Measurements from ENCODE around the gene CTTNBP2NL.

- TF ChIP-seq CTCF (IDR thresholded peaks at IDR 0.05) (no peak), POLR2A (IDR thresholded peaks at IDR 0.05) (no peak), EP300 (IDR thresholded peaks at IDR 0.05) (no peak), POLR2AphosphoS5 (IDR thresholded peaks at IDR 0.05) (no peak)
Measured at GRCh38 chr1:112478314-112478713, 82.3 kb downstream of the CTTNBP2NL start.

Data from suprapubic skin (tissue), 4 donors.